PC-3 (cell line): ENCODE results near the gene ABCC5.
"Not testable (repeated sequence)": the region's sequence is repeated elsewhere in the genome, so short reads cannot be mapped to it uniquely, and the experiment has no call there.

ENCODE experiments used
- EZH2 ChIP-seq: fragments of 300-600 bp; sonication (generic); IDR thresholded peaks from one replicate; pipeline ENCODE4 v1.6.1; 2017; ENCODE audit warnings: antibody characterized with exemption, mild to moderate bottlenecking, low read length; ENCODE audit not compliant: unreplicated experiment
- EZH2phosphoT487 ChIP-seq: fragments of 300-600 bp; sonication (generic); IDR thresholded peaks from 2 replicates; pipeline ENCODE4 v1.6.1; 2018; ENCODE audit warnings: mild to moderate bottlenecking, antibody characterized with exemption, low read length, borderline replicate concordance
- TF ChIP-seq, protein P1 (sequence below): fragments of 300-600 bp; sonication (generic); conservative IDR thresholded peaks from 2 replicates; pipeline ENCODE4 v1.5.1; 2017; ENCODE audit warnings: antibody characterized with exemption, low read depth, mild to moderate bottlenecking, low read length

DNA sequence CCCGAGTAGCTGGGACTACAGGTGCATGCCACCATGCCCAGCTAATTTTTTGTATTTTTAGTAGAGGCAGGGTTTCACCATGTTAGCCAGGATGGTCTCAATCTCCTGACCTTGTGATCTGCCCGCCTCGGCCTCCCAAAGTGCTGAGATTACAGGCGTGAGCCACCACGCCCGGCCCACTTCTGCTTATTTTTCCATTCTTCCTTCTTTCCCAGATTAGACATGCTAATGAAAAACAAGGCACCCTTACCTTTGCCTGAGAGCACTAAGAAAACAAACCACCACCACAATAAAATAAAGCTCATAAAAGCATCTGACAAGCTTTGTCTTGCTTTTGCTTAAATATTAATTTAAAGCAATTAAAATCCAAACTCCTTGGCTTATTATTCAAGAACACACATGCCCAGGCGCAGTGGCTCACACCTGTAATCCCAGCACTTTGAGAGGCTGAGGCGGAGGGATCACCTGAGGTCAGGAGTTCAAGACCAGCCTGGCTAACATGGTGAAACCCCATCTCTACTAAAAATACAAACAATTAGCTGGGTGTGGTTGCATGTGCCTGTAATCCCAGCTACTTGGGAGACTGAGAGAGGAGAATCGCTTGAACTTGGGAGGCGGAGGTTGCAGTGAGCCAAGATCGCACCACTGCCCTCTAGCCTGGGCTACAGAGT is 10.4 kb downstream of the ABCC5 start:
- TF ChIP-seq, protein P1, sequence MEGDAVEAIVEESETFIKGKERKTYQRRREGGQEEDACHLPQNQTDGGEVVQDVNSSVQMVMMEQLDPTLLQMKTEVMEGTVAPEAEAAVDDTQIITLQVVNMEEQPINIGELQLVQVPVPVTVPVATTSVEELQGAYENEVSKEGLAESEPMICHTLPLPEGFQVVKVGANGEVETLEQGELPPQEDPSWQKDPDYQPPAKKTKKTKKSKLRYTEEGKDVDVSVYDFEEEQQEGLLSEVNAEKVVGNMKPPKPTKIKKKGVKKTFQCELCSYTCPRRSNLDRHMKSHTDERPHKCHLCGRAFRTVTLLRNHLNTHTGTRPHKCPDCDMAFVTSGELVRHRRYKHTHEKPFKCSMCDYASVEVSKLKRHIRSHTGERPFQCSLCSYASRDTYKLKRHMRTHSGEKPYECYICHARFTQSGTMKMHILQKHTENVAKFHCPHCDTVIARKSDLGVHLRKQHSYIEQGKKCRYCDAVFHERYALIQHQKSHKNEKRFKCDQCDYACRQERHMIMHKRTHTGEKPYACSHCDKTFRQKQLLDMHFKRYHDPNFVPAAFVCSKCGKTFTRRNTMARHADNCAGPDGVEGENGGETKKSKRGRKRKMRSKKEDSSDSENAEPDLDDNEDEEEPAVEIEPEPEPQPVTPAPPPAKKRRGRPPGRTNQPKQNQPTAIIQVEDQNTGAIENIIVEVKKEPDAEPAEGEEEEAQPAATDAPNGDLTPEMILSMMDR = not testable (repeated sequence)
- not testable (repeated sequence) for TF ChIP-seq EZH2, EZH2phosphoT487
